Prostate gland (tissue), 2 donors: ENCODE data around the gene DOCK4. TPM values are rescaled to one million over a fixed set of nuclear protein-coding genes. Genes with fewer than 3 reads are reported as not detected.

Source experiments
- DNase-seq: peaks from one replicate; pipeline ENCODE4 v3.0.0-alpha.2; 2019; ENCODE audit warnings: low spot score
- H3K27ac ChIP-seq, 2 donors: fragments of 200-600 bp; sonication (generic); 2 replicates each; pipeline ENCODE4 v1.5.1; 2017 to 2019
- H3K27me3 ChIP-seq: fragments of 200-600 bp; sonication (generic); replicated peaks from 2 replicates; pipeline ENCODE4 v1.5.1; 2019; ENCODE audit not compliant: insufficient read depth
- H3K36me3 ChIP-seq, 2 donors: fragments of 200-600 bp; sonication (generic); 1 replicate in 1 of 2; 2 replicates in 1 of 2; pipeline versions ENCODE4 v1.5.1 to v1.8.1; 2017 to 2019
- H3K4me1 ChIP-seq: fragments of 200-600 bp; sonication (generic); replicated peaks from 2 replicates; pipeline ENCODE4 v1.5.1; 2019
- H3K4me3 ChIP-seq, 2 donors: fragments of 200-600 bp; sonication (generic); 2 replicates each; pipeline ENCODE4 v1.5.1; 2017 to 2019
- H3K9me3 ChIP-seq: fragments of 200-600 bp; sonication (generic); 2 replicates; pipeline ENCODE4 v1.5.1; 2017
- CTCF ChIP-seq, 4 experiments: fragments of 200-600 bp in 2 of 4; fragments of 450-650 bp in 2 of 4; sonication (generic) in 2 of 4; IDR thresholded peaks; 1 replicate in 3 of 4; 2 replicates in 1 of 4; pipeline ENCODE4 v1.5.1; 2016 to 2019; ENCODE audit warnings: antibody characterized with exemption in 4 of 4, mild to moderate bottlenecking in 2 of 4, moderate library complexity in 2 of 4
- POLR2A ChIP-seq: fragments of 450-650 bp; IDR thresholded peaks from one replicate; pipeline ENCODE4 v1.6.1; 2016; ENCODE audit warnings: antibody characterized with exemption, mild to moderate bottlenecking
- POLR2AphosphoS5 ChIP-seq: sonication (generic); formaldehyde crosslinking; IDR thresholded peaks from one replicate; pipeline ENCODE4 v1.6.1; 2017; ENCODE audit warnings: antibody characterized with exemption
- WGBS: methylation state at CpG from one replicate; pipeline ENCODE4 v1.1.5; 2018; 5-methylcytosine and 5-hydroxymethylcytosine counted together
- intact Hi-C: fragments of 100-400 bp; cut with DNase I; formaldehyde crosslinking; loops from one replicate; pipeline ENCODE4 v1.14.2; 2022
- total RNA-seq, 2 donors: library from RNA; depleted of rRNA; stranded (reverse); fragments of >200 nt; gene quantifications; one replicate each; pipeline ENCODE4 v1.1.0, GENCODE V29; 2016

Gene DOCK4
- total RNA-seq, 2 donors from 2014 or later = 21.8 to 37.4 TPM

GRCh38 chr7:112140600-112140999 is 65.6 kb downstream of the DOCK4 start:
- TF ChIP-seq POLR2AphosphoS5 (no peak), POLR2A (no peak), CTCF (IDR thresholded peaks at IDR 0.05) (no peak)
- Histone ChIP-seq H3K27ac (no peak overlapping the region), H3K4me1 (no peaks in the 10 kb centered on the region), H3K9me3 (no peaks in the 10 kb centered on the region), H3K27me3 (no peaks in the 10 kb centered on the region), H3K36me3 (no peaks in the 10 kb centered on the region), H3K4me3 (no peak overlapping the region)
- 55% methylated on average over 3 of the region's 3 CpGs for WGBS
- intact Hi-C loops = no loop called here
- DNase-seq = no peak

GRCh38 chr7:112138938-112139337 is 67.3 kb downstream of the DOCK4 start:
- no peak for DNase-seq
- Histone ChIP-seq H3K27me3 (no peaks in the 10 kb centered on the region), H3K4me1 (no peaks in the 10 kb centered on the region), H3K36me3 (no peaks in the 10 kb centered on the region), H3K4me3 (no peak overlapping the region), H3K9me3 (no peaks in the 10 kb centered on the region), H3K27ac (no peak overlapping the region)
- 93% methylated on average over 3 of the region's 3 CpGs for WGBS
- intact Hi-C loops = no loop called here
- no peak for TF ChIP-seq POLR2A
- TF ChIP-seq CTCF (IDR thresholded peaks at IDR 0.05) = no peak
- TF ChIP-seq POLR2AphosphoS5 = no peak

- Histone ChIP-seq H3K9me3 (no peaks in the 10 kb centered on the region), H3K36me3 (no peaks in the 10 kb centered on the region), H3K27ac (no peak overlapping the region), H3K4me1 (no peaks in the 10 kb centered on the region), H3K27me3 (no peaks in the 10 kb centered on the region), H3K4me3 (no peak overlapping the region)
- no peak for DNase-seq
- intact Hi-C loops = no loop called here
- 83% methylated on average over 3 of the region's 3 CpGs for WGBS
- no peak for TF ChIP-seq POLR2A
- no peak for TF ChIP-seq POLR2AphosphoS5
- TF ChIP-seq CTCF (IDR thresholded peaks at IDR 0.05) = no peak
These were observed 67.8 kb downstream of the DOCK4 start for GRCh38 chr7:112138325-112138852.

- TF ChIP-seq CTCF (IDR thresholded peaks at IDR 0.05) = no peak
- TF ChIP-seq POLR2AphosphoS5 = no peak
- no peak for TF ChIP-seq POLR2A
- H3K4me1 ChIP-seq = no peaks in the 10 kb centered on the region
- no peak for DNase-seq
- H3K27me3 ChIP-seq = no peaks in the 10 kb centered on the region
- H3K36me3 ChIP-seq = no peaks in the 10 kb centered on the region
- no peak overlapping the region for H3K27ac ChIP-seq
- H3K9me3 ChIP-seq = no peaks in the 10 kb centered on the region
- H3K4me3 ChIP-seq = no peak overlapping the region
- intact Hi-C loops = no loop called here
- 89% methylated on average over 3 of the region's 3 CpGs for WGBS
These were observed 68.8 kb downstream of the DOCK4 start for GRCh38 chr7:112137141-112138101.
